Activated CD8-positive, alpha-beta T cell treated with anti-CD3 and anti-CD28 coated beads for 36 hours (primary cell): Measurements from ENCODE around the gene ZNF580. TPM values are rescaled to one million over a fixed set of nuclear protein-coding genes. Genes with fewer than 3 reads are reported as not detected.

Source experiments
- ATAC-seq: fragments of 200-7000 bp; cut with Tn5 transposase; one replicate; pipeline ENCODE4 v1.10.0; 2021; ENCODE audit warnings: mild to moderate bottlenecking, moderate library complexity
- CTCF ChIA-PET: fragments of 350-600 bp; sonication (Branson Sonifier 250); formaldehyde crosslinking; loops from one replicate; lab custom pipeline; 2021; ENCODE audit warnings: antibody characterized with exemption; lab: Charles Lee
- POLR2A ChIA-PET: fragments of 350-600 bp; sonication (Branson Sonifier 250); formaldehyde crosslinking; loops from one replicate; lab custom pipeline; 2021; ENCODE audit warnings: antibody characterized with exemption; lab: Charles Lee
- DNase-seq: peaks from one replicate; pipeline ENCODE4 v3.0.0-alpha.2; 2020
- H3K27ac Mint-ChIP-seq: one replicate; pipeline ENCODE4 v1.8.0; 2021; ENCODE audit warnings: mild to moderate bottlenecking, mixed read lengths
- H3K27me3 Mint-ChIP-seq: one replicate; pipeline ENCODE4 v1.8.0; 2021; ENCODE audit warnings: mixed read lengths
- H3K36me3 Mint-ChIP-seq: one replicate; pipeline ENCODE4 v1.8.0; 2021; ENCODE audit warnings: low read depth, mixed read lengths
- H3K4me1 Mint-ChIP-seq: one replicate; pipeline ENCODE4 v1.8.0; 2021; ENCODE audit warnings: low read depth, mixed read lengths
- H3K4me3 Mint-ChIP-seq: one replicate; pipeline ENCODE4 v1.8.0; 2021; ENCODE audit warnings: mild to moderate bottlenecking, moderate library complexity, mixed read lengths
- H3K9me3 Mint-ChIP-seq: one replicate; pipeline ENCODE4 v1.8.0; 2021; ENCODE audit warnings: mixed read lengths
- intact Hi-C: fragments of 100-400 bp; cut with micrococcal nuclease; formaldehyde crosslinking; loops from one replicate; pipeline ENCODE4 v1.10.0; 2022
- total RNA-seq, 2 experiments: library from RNA; stranded (reverse); gene quantifications; one replicate each; pipeline ENCODE4 v1.2.3, GENCODE V29; 2021
- TF ChIP-seq, protein P1 (sequence below): fragments of 200-600 bp; IDR thresholded peaks from one replicate; pipeline ENCODE4 v1.8.0; 2022; ENCODE audit warnings: antibody characterized with exemption, mild to moderate bottlenecking

ZNF580 gene
- total RNA-seq, 2 experiments from 2014 or later, result 24.8 to 26.2 TPM

- DNase-seq, result no peak
- peak overlapping the region; percentile 96 for H3K27ac Mint-ChIP-seq
- ATAC-seq, result no peak
- peaks cover 41% of the 10 kb centered on the region for H3K36me3 Mint-ChIP-seq
- intact Hi-C loops, result no loop called here
- ChIA-PET CTCF (interaction anchor here (1.2 to 2.6 kb wide), 3 partner anchors 9 to 12 kb away, joined by 4 to 7 read pairs (median 4); no protein-coding TSS in a partner anchor), POLR2A (interaction anchor here (1.2 to 3.2 kb wide), 4 partner anchors 8 to 10 kb away, joined by 3 to 12 read pairs (median 8); partner anchors contain the start of gene U2AF2)
- H3K4me1 Mint-ChIP-seq, result peaks cover 46% of the 10 kb centered on the region
- peak overlapping the region; percentile 82 for H3K4me3 Mint-ChIP-seq
- TF ChIP-seq, protein P1, sequence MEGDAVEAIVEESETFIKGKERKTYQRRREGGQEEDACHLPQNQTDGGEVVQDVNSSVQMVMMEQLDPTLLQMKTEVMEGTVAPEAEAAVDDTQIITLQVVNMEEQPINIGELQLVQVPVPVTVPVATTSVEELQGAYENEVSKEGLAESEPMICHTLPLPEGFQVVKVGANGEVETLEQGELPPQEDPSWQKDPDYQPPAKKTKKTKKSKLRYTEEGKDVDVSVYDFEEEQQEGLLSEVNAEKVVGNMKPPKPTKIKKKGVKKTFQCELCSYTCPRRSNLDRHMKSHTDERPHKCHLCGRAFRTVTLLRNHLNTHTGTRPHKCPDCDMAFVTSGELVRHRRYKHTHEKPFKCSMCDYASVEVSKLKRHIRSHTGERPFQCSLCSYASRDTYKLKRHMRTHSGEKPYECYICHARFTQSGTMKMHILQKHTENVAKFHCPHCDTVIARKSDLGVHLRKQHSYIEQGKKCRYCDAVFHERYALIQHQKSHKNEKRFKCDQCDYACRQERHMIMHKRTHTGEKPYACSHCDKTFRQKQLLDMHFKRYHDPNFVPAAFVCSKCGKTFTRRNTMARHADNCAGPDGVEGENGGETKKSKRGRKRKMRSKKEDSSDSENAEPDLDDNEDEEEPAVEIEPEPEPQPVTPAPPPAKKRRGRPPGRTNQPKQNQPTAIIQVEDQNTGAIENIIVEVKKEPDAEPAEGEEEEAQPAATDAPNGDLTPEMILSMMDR, result no peak
- no peaks in the 10 kb centered on the region for H3K9me3 Mint-ChIP-seq
- no peaks in the 10 kb centered on the region for H3K27me3 Mint-ChIP-seq
Measured at GRCh38 chr19:55644191-55644833, 3.5 kb downstream of the ZNF580 start.

GRCh38 chr19:55644842-55645511 is 4.2 kb downstream of the ZNF580 start:
- peaks cover 41% of the 10 kb centered on the region for H3K36me3 Mint-ChIP-seq
- peak overlapping the region; percentile 82 for H3K4me3 Mint-ChIP-seq
- no peak for DNase-seq
- CTCF ChIA-PET, result interaction anchor here (1.2 to 2.6 kb wide), 3 partner anchors 8 to 12 kb away, joined by 4 to 7 read pairs (median 4); no protein-coding TSS in a partner anchor
- ATAC-seq, result no peak
- H3K4me1 Mint-ChIP-seq, result peaks cover 49% of the 10 kb centered on the region
- H3K27ac Mint-ChIP-seq, result peak overlapping the region; percentile 96
- no peaks in the 10 kb centered on the region for H3K27me3 Mint-ChIP-seq
- TF ChIP-seq, protein P1, result no peak
- intact Hi-C loops, result no loop called here
- POLR2A ChIA-PET, result interaction anchor here (0.7 to 3.2 kb wide), 4 partner anchors 8 to 10 kb away, joined by 3 to 12 read pairs (median 4); partner anchors contain the start of gene U2AF2
- H3K9me3 Mint-ChIP-seq, result no peaks in the 10 kb centered on the region

- peaks cover 51% of the 10 kb centered on the region for H3K4me1 Mint-ChIP-seq
- H3K27me3 Mint-ChIP-seq, result no peaks in the 10 kb centered on the region
- POLR2A ChIA-PET, result interaction anchor here (0.7 to 1.8 kb wide), 2 partner anchors 8 to 9 kb away, joined by 3 to 4 read pairs; partner anchors contain the start of gene U2AF2
- DNase-seq, result no peak
- H3K4me3 Mint-ChIP-seq, result peak overlapping the region; percentile 82
- intact Hi-C loops, result no loop called here
- H3K9me3 Mint-ChIP-seq, result no peaks in the 10 kb centered on the region
- CTCF ChIA-PET, result interaction anchor here (1.2 to 5.2 kb wide), 4 partner anchors 7 to 13 kb away, joined by 4 to 36 read pairs (median 6); no protein-coding TSS in a partner anchor
- TF ChIP-seq, protein P1, result no peak
- no peak for ATAC-seq
- H3K27ac Mint-ChIP-seq, result peak overlapping the region; percentile 61
- peaks cover 36% of the 10 kb centered on the region for H3K36me3 Mint-ChIP-seq
Measured at GRCh38 chr19:55645512-55645881, 4.7 kb downstream of the ZNF580 start.

GRCh38 chr19:55646889-55647731 is 6.3 kb downstream of the ZNF580 start:
- Mint-ChIP-seq H3K4me1 (peaks cover 58% of the 10 kb centered on the region), H3K4me3 (peak overlapping the region; percentile 79), H3K9me3 (no peaks in the 10 kb centered on the region), H3K27me3 (no peaks in the 10 kb centered on the region), H3K36me3 (peaks cover 42% of the 10 kb centered on the region), H3K27ac (peak overlapping the region; percentile 90)
- TF ChIP-seq, protein P1, result no peak
- ATAC-seq (no peak), DNase-seq (no peak)
- intact Hi-C loops, result no loop called here
- ChIA-PET POLR2A (interaction anchor here (0.8 to 3.0 kb wide), 7 partner anchors 11 to 160 kb away, joined by 4 to 9 read pairs (median 5); partner anchors contain the start of genes FIZ1, ZNF524 and ZNF784), CTCF (interaction anchor here (0.9 to 5.2 kb wide), 5 partner anchors 10 to 180 kb away, joined by 3 to 36 read pairs (median 4); no protein-coding TSS in a partner anchor)
